Heart left ventricle (tissue), 16 donors: ENCODE results near the gene ERI3. TPM values are rescaled to one million over a fixed set of nuclear protein-coding genes. Genes with fewer than 3 reads are reported as not detected.

Experiments
- ATAC-seq, 4 donors: fragments of 200-7000 bp; cut with Tn5 transposase; one replicate each; pipeline ENCODE4 v1.9.1; 2020 to 2022; ENCODE audit warnings: moderate library complexity in 4 of 4, mild to moderate bottlenecking in 3 of 4, moderate number of reproducible peaks in 1 of 4
- DNase-seq, 5 donors: peaks; one replicate each; pipeline ENCODE4 v3.0.0-alpha.2; 2020
- H3K27ac ChIP-seq, 12 donors: fragments of 200-600 bp; sonication (generic) in 4 of 12; one replicate each; pipeline versions ENCODE4 v1.5.0 to v1.8.0; 2016 to 2022; ENCODE audit warnings: mild to moderate bottlenecking in 2 of 12
- H3K27me3 ChIP-seq, 9 donors: fragments of 200-600 bp; sonication (generic) in 2 of 9; one replicate each; pipeline versions ENCODE4 v1.5.1 to v1.8.0; 2016 to 2022; ENCODE audit warnings: mild to moderate bottlenecking in 3 of 9
- H3K36me3 ChIP-seq, 9 donors: fragments of 200-600 bp; sonication (generic) in 2 of 9; one replicate each; pipeline versions ENCODE4 v1.5.0 to v1.8.0; 2018 to 2022; ENCODE audit warnings: mild to moderate bottlenecking in 2 of 9
- H3K4me1 ChIP-seq, 12 donors: fragments of 200-600 bp; sonication (generic) in 4 of 12; one replicate each; pipeline versions ENCODE4 v1.5.0 to v1.8.0; 2016 to 2022; ENCODE audit warnings: mild to moderate bottlenecking in 3 of 12
- H3K4me3 ChIP-seq, 12 donors: fragments of 200-600 bp; sonication (generic) in 4 of 12; one replicate each; pipeline versions ENCODE4 v1.5.0 to v1.8.0; 2017 to 2022; ENCODE audit warnings: mild to moderate bottlenecking in 9 of 12, moderate library complexity in 4 of 12
- H3K9me3 ChIP-seq, 12 donors: fragments of 200-600 bp; sonication (generic) in 4 of 12; one replicate each; pipeline versions ENCODE4 v1.5.0 to v1.8.0; 2016 to 2022; ENCODE audit warnings: mild to moderate bottlenecking in 1 of 12
- POLR2A ChIP-seq, 2 donors: fragments of 450-650 bp; IDR thresholded peaks; one replicate each; pipeline ENCODE4 v1.6.1; 2017; ENCODE audit warnings: antibody characterized with exemption in 2 of 2, mild to moderate bottlenecking in 2 of 2, moderate library complexity in 2 of 2
- WGBS, 4 donors: extraction: QIAGEN DNeasy Blood & Tissue Kit in 2 of 4; methylation state at CpG; one replicate each; pipeline versions ENCODE4 v1.1.5 to v1.1.7; 2013 to 2018; 5-methylcytosine and 5-hydroxymethylcytosine counted together
- intact Hi-C, 10 donors: fragments of 100-400 bp; cut with DNase I; formaldehyde crosslinking; loops; one replicate each; pipeline versions ENCODE4 v1.11.1 to v1.14.2; 2022
- polyA plus RNA-seq, 2 donors: library from polyadenylated mRNA; stranded (reverse); fragments of 200-250 nt; gene quantifications; one replicate each; pipeline ENCODE4 v1.2.3, GENCODE V29; 2013
- total RNA-seq, 9 donors: library from RNA; depleted of rRNA in 2 of 9; stranded (reverse); fragments of >200 nt in 2 of 9; fragmentation: NEBNext Ultra II Directional in 3 of 9; extraction: Animal tissue kit (Norgen Biotek cat#: 25700) in 3 of 9; gene quantifications; one replicate each; pipeline versions ENCODE4 v1.1.0 to v1.2.4, GENCODE V29; 2016 to 2023
- TF ChIP-seq, protein P1 (sequence below), 12 donors: fragments of 200-600 bp; sonication (generic) in 4 of 12; IDR thresholded peaks; one replicate each; pipeline versions ENCODE4 v1.5.0 to v1.8.0; 2018 to 2022; ENCODE audit warnings: antibody characterized with exemption in 12 of 12, mild to moderate bottlenecking in 5 of 12
- donor health status: ischemic (EF 13 %, LVEDD 7.1; RV severe dilation, severe dysfunction).
- donor health status: healthy with polysubstance abuse.
- donor health status: DM: no; HTN: yes; CAD: no.
- donor health status: DM: no; HTN: no; CAD: no.
- donor health status: ischemic (EF 25% LVEDD 6.9; RV normal size, moderate dysfunction).
- donor health status: ischemic (EF 25% LVEDD 5.7; RV mildly dilated, moderate dysfunction).
- donor health status: healthy.
- donor health status: DM: yes; HTN: yes; CAD: no.
- donor health status: ischemic (EF 35%, LVEDD 5.7; RV mildly dilated, moderate dysfunction).
- donor health status: nonischemic (EF 11% LVEDD 7.7; RV severe dilation, severe dysfunction).
- donor health status: DM: yes; HTN: yes; CAD: no.
- donor health status: PGD.
- donor health status: ischemic (EF 29% LVEDD 5.4; RV normal size, mild dysfunction).
- donor health status: nonischemic (EF 23%, LVEDD 6.1; RV moderate dilation, normal function).

Gene ERI3
- total and polyA plus RNA-seq, 11 donors = 29.8 to 68.9 (median 48.0) TPM

DNA sequence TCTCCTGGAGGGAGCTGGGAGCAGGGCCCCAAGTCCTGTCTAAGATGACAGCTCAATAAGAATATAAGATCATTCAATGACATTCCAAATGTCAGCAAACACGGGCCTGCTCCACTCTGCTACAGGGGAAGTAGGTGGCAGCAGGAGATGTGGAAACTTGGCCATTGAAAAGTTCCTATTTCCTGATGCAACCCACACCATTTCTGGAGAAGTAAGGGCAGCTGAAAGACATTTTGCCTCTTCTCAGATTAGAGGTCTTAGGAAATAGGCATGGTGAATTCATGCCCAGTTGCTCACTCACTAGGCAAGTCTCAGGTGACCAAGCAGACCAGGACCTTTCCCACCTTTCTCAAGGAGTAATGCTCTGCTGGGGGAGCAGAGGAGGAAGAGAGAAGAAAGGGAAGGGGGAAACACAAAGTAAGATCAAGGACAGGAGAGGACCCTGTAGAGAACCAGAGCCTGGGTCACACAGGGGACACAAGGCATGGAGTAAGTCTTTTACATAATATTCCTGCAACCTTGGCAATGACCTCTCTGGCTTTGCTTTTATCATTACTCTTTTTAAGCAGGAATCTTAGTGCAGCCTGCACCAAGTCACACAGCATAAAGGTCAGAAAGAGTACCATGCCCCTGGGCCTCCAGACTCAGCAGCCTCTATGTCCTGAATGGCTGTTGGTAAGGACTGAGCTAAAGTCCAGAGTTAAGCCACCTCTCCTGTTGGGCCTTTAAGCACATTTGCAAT, 72.9 kb downstream of the ERI3 start:
- H3K27ac ChIP-seq = no peak overlapping the region
- ATAC-seq (peak in 1 of 4 donors; percentile 33), DNase-seq (no peak)
- no peak for TF ChIP-seq POLR2A (IDR thresholded peaks at IDR 0.05)
- TF ChIP-seq, protein P1, sequence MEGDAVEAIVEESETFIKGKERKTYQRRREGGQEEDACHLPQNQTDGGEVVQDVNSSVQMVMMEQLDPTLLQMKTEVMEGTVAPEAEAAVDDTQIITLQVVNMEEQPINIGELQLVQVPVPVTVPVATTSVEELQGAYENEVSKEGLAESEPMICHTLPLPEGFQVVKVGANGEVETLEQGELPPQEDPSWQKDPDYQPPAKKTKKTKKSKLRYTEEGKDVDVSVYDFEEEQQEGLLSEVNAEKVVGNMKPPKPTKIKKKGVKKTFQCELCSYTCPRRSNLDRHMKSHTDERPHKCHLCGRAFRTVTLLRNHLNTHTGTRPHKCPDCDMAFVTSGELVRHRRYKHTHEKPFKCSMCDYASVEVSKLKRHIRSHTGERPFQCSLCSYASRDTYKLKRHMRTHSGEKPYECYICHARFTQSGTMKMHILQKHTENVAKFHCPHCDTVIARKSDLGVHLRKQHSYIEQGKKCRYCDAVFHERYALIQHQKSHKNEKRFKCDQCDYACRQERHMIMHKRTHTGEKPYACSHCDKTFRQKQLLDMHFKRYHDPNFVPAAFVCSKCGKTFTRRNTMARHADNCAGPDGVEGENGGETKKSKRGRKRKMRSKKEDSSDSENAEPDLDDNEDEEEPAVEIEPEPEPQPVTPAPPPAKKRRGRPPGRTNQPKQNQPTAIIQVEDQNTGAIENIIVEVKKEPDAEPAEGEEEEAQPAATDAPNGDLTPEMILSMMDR (IDR thresholded peaks at IDR 0.05) = no peak
- peaks cover 0 to 56% (median 32%) of the 10 kb centered on the region in 9 donors for H3K36me3 ChIP-seq
- no peaks in the 10 kb centered on the region for H3K9me3 ChIP-seq
- 43 to 67% (median 59%) methylated on average over 1 of the region's 1 CpG for WGBS, 4 donors
- no peaks in the 10 kb centered on the region for H3K27me3 ChIP-seq
- H3K4me1 ChIP-seq = peaks cover 0 to 16% (median 4%) of the 10 kb centered on the region in 12 donors
- H3K4me3 ChIP-seq = no peak overlapping the region
- intact Hi-C loops = no loop called here

DNA sequence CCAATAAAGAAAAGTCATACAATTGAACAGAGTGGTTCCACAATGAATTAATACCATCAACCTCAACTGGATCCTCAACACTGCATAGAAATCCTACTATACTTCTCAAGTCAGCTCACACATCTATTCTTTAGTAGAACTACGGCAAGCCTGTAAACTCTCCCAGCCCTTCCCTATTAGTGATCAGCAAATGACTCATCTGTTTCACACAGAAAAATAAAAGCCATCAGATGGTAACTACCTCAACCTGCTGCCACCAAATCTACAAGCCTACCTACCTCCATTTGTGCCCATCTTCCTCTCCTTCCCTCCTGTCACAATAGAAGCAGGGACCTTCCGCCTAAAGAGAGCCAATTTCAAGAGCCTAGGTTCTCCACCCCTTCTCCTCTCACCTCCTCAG, 78.2 kb downstream of the ERI3 start:
- DNase-seq (no peak), ATAC-seq (no peak)
- H3K27ac ChIP-seq = no peak overlapping the region
- H3K36me3 ChIP-seq = peaks cover 0 to 7% (median 0%) of the 10 kb centered on the region in 9 donors
- 96 to 98% (median 97%) methylated on average over 2 of the region's 2 CpGs for WGBS, 4 donors
- TF ChIP-seq POLR2A (IDR thresholded peaks at IDR 0.05) = no peak
- TF ChIP-seq, protein P1 (IDR thresholded peaks at IDR 0.05) = no peak
- no peak overlapping the region for H3K4me3 ChIP-seq
- H3K4me1 ChIP-seq = peaks cover 0 to 28% (median 15%) of the 10 kb centered on the region in 12 donors
- H3K27me3 ChIP-seq = no peaks in the 10 kb centered on the region
- no peaks in the 10 kb centered on the region for H3K9me3 ChIP-seq
- intact Hi-C loops = no loop called here

DNA sequence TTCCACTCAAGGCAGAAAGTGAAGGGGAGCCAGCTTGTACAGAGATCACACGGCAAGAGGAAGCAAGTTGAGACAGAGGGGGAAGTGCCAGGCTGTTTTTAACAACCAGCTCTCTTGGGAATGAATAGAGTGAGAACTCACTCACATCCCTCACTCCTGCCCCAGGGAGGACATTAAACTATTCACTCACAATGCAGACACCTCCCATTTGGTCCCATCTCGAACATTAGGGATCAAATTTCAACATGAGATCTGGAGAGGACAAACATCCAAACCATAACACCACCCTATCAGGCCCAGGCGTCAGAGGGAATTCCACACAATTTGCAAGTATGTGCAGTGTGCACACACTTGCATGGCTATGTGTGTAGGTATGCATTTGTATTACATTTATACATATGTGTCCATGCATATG, 79.1 kb downstream of the ERI3 start:
- WGBS, 4 donors = 11 to 25% (median 19%) methylated on average over 3 of the region's 3 CpGs
- H3K27ac ChIP-seq = no peak overlapping the region
- no peaks in the 10 kb centered on the region for H3K27me3 ChIP-seq
- intact Hi-C loops = no loop called here
- H3K36me3 ChIP-seq = peaks cover 0 to 2% (median 0%) of the 10 kb centered on the region in 9 donors
- H3K9me3 ChIP-seq = no peaks in the 10 kb centered on the region
- TF ChIP-seq, protein P1 (IDR thresholded peaks at IDR 0.05) = no peak
- no peak for TF ChIP-seq POLR2A (IDR thresholded peaks at IDR 0.05)
- DNase-seq (no peak), ATAC-seq (peak in 3 of 4 donors; percentile 34 to 68 (median 55))
- H3K4me1 ChIP-seq = peaks cover 0 to 28% (median 15%) of the 10 kb centered on the region in 12 donors
- H3K4me3 ChIP-seq = no peak overlapping the region

DNA sequence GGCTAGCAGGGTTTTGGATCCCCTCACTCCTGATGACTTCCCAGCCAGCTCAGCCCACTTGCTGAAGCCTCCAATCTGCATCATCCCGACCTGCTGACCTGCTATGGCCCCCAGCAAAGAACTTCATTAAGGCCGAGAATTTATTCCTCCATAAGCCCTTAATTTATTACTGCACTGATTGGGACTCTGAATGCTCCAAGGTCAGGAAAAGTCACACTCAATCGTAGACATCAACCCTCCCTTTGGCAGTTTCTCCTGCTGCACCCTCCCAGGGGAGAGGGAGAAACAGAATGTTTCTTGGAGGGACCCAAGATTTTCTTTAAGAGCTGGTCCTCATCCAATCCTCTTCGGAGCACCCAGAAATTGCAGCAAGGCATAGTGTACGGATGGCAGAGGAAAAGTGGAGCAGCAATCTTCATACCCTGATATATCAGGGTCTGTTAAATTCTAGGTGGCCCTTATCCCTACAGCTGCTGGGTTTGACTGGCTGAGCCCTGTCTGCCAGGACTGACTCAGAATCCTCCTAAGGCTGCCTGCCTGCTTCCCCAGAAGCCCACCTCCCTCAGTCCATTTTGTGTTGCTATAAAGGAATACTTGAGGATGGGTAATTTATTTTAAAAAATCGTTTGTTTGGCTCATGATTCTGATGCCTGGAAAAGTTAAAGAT, 79.6 kb downstream of the ERI3 start:
- 57 to 70% (median 65%) methylated on average over 6 of the region's 6 CpGs for WGBS, 4 donors
- Histone ChIP-seq H3K27me3 (no peaks in the 10 kb centered on the region), H3K27ac (no peak overlapping the region), H3K36me3 (no peaks in the 10 kb centered on the region), H3K4me1 (peaks cover 0 to 28% (median 15%) of the 10 kb centered on the region in 12 donors), H3K4me3 (no peak overlapping the region), H3K9me3 (no peaks in the 10 kb centered on the region)
- DNase-seq (no peak), ATAC-seq (no peak)
- intact Hi-C loops = no loop called here
- TF ChIP-seq, protein P1 (IDR thresholded peaks at IDR 0.05) = no peak
- no peak for TF ChIP-seq POLR2A (IDR thresholded peaks at IDR 0.05)
